ENCODE results near the gene TMEM254.
"Not testable (repeated sequence)": the region's sequence is repeated elsewhere in the genome, so short reads cannot be mapped to it uniquely, and the experiment has no call there.

TMEM254 gene

DNA sequence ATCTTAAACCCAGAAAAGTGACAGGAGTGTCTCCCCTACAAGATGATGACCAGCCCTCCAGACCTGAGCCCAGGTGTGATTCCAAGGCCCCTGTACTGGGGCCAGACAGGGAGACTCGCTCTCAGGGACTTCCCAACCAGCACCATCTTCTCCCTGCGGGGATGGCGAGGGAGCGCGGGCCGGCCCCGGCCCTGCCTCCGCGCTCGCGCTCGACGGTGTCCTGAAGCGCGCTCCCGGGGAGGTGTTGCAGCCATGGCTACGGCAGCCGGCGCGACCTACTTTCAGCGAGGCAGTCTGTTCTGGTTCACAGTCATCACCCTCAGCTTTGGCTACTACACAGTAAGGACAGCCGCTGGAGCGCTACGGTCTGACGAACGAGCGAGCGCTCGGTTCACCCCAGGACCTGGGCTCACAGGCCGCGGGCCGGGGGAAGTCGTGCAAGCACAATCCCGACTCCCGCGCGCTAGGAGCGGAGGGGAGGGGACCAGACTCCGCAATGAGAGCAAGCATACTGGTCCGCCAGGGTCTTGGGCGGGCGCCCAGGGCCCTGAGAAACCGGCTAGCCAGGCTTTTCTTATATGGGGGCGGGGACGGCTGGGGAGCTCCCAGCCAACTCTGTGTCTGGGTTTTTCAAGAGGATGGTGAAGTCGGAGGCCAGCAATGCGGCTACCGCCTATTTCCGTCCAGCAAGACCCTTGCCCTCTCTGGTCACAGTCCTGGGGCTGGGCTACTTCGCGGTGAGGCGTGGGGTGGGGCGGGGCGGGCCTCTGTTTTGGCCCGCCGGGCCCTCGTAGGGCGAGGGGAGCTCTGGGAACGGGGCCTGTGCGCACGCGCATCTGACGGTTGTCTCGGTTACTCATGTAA is at the start of gene TMEM254:
Gene TMEM254, plus strand, starts transcription at position 218 of the 864 bp plus-strand sequence. Its CDS starts 35 bp downstream, at position 253.
- DNase-seq (ENCODE audit: low spot score): peak; percentile 79

GRCh38 chr10:80029205-80029604 is 49.3 kb upstream of the TMEM254 start:
- peak; percentile 41 for DNase-seq (ENCODE audit: low spot score)

DNA sequence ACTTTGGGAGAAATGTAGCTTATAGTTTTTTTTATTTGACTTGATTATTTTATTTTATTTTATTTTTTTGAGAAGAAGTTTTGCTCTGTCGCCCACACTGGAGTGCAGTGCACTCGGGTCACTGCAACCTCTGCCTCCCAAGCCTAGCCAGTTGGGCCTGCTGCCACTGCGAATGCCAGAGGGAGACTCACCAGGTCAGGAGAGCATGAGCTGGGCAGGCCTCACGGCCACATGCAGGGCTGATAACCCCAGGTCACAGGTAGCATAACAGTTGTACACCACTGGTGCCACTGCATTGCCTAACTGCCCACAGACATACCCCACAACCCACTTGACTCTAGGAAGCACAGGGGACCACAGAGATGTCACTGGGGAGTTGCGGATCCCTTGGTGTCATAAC is 48.6 kb upstream of the TMEM254 start:
- not testable (repeated sequence) for DNase-seq (ENCODE audit: low spot score)

DNA sequence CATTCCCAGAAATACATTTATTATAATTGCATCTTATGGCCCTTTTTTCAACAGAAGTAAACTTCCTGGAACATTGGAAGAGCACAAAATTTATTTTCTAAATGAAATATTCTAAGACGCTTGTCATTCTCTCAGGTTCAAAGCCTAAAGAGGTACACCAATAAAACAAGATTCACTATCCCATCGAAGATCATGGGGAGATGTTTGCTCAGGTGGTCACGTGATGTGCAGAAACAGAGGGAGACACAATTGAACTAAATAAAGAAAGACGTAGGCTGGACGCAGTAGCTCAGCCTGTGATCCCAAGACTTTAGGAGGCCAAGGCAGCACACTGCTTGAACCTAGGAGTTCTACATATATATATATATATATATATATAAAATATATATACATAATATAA is 46.0 kb upstream of the TMEM254 start:
- DNase-seq (ENCODE audit: low spot score): no peak

DNA sequence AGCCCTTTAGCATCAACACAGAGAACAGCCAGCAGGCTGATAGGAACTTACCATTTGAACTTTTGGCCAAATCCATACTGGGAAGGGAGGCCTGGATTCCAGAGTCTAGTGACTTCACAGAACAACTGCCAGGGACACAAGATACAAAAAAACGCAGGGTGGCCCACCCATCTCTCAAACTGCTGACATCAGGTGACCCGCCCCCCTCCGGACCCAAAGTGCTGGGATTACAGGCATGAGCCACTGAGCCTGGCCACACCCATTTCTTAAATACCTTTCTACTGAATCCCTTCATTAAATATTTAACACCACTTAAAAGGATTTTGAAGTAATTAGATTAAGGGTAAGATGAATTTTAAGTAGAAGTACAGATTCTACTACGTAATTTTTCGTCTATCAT is 43.7 kb upstream of the TMEM254 start:
- not testable (repeated sequence) for DNase-seq (ENCODE audit: low spot score)

- DNase-seq (ENCODE audit: low spot score): not testable (repeated sequence)
Observed at GRCh38 chr10:80035430-80035829, 43.0 kb upstream of the TMEM254 start.

- DNase-seq (ENCODE audit: low spot score): not testable (repeated sequence)
Observed at GRCh38 chr10:80036921-80037500, 41.5 kb upstream of the TMEM254 start.

- DNase-seq (ENCODE audit: low spot score): not testable (repeated sequence)
Observed at GRCh38 chr10:80038226-80038625, 40.2 kb upstream of the TMEM254 start.

GRCh38 chr10:80041162-80041561 is 37.3 kb upstream of the TMEM254 start:
- no peak for DNase-seq (ENCODE audit: low spot score)

- DNase-seq (ENCODE audit: low spot score): not testable (repeated sequence)
Observed at GRCh38 chr10:80044935-80045334, 33.5 kb upstream of the TMEM254 start.

DNA sequence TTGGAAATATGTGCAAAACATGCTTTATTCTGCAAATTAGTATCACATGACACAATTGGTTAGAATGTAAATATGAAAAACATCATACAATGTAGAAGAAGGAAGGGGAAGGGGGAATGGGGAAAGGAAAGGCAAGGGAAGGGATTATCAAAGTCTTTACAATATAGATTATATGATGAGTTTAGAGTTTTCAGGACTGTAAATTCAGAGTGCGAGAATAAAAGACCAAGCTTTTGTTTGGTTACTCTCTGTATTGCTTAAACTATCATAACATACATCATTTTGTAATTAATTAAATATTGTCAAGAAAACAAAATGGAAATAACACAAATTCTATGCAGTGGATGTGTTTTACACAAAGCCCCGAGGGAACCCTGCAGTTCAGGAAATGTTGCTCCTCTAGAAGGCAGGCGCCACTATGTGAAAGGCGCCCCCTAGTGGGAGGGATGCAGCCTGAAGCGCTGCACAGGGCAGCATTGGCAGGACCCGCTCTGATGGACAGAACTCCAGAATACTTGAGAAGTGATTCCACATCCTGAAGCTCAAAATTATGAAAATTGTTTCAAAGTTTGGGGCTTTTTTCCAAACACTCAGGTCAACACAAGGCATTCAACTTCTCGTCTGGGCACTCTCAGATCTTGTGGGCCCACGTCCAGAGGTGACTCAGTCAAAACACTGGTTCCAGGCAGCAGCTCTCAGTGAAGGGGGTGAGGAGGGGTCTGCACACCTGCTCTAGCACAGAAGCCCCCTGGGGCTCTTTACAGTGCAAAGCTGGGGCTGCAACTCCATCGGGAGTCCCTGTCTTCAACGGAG is 31.6 kb upstream of the TMEM254 start:
- peak; percentile 62 for DNase-seq (ENCODE audit: low spot score)

GRCh38 chr10:80050752-80051151 is 27.7 kb upstream of the TMEM254 start:
- no peak for DNase-seq (ENCODE audit: low spot score)

- no peak for DNase-seq (ENCODE audit: low spot score)
Observed at GRCh38 chr10:80051993-80052392, 26.5 kb upstream of the TMEM254 start.

DNA sequence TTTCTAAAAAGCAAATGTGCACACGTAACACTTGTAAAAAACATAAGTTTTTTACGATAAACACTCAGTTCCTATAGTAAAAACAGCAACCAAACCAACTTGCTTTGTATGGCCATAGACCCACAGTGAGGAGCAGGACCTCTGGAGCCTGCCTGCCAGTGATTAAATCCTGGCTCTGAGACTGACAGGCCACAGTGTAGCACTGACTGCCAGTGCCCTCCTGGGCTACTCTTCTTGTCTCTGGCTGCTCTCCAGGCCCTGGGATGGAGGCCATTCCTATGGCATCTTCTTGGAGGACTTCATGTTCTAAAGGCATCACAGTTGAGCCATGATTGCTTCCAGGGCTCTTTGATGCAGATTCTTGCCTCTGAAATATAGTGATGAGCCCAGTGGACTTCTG is 22.7 kb upstream of the TMEM254 start:
- no peak for DNase-seq (ENCODE audit: low spot score)

- no peak for DNase-seq (ENCODE audit: low spot score)
Observed at GRCh38 chr10:80057171-80057570, 21.3 kb upstream of the TMEM254 start.

DNA sequence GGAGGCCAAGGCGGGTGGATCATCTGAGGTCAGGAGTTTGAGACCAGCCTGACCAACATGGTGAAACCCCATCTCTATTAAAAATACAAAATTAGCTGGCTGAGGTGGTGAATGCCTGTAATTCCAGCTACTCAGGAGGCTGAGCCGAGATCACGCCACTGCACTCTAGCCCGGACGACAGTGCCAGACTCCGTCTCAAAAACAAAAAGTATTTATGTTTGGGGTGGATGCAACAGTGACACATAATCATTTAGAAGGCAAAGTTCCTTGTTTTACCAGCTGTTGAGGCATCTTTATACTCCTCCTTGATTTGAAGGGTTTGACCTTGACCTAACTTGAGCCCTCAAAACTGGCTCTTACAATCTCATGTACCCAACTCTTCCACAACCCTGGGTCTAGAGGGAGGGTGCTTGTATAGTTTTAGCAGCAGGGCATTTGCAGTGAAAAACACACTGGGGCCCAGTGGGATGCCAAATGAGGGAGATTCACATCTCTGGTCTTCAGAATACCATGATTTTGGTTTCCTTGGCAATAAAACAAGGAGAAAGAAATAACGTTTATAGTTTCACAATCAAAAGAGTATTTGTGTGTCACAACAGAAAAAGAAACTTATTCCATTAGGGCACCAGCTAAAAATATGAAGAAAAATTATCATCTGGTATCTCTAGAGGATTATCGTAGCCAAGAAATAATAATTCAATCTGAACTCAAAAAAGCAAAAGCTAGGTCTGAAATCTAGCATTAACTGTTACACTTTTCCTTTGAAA is 14.2 kb upstream of the TMEM254 start:
- DNase-seq (ENCODE audit: low spot score): no peak

DNA sequence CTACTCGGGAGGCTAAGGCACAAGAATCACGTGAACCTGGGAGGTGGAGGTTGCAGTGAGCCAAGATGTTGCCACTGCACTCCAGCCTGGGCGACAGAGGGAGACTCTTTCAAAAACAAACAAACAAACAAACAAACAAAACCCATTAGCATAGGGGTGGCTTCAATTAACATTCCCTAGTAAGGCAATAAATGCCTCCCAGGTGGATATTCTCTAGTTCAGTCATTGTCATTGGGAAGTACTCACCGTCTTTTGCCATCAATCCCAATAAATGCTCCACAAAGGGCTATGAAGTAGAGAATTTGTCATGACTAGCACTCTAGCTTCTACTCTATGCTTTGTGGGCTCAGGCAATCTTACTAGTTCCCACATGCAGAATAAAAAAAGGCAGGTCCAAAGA is 11.7 kb upstream of the TMEM254 start:
- no peak for DNase-seq (ENCODE audit: low spot score)

- not testable (repeated sequence) for DNase-seq (ENCODE audit: low spot score)
Observed at GRCh38 chr10:80067821-80068220, 10.6 kb upstream of the TMEM254 start.

- DNase-seq (ENCODE audit: low spot score): no peak
Observed at GRCh38 chr10:80068270-80068669, 10.2 kb upstream of the TMEM254 start.

- DNase-seq (ENCODE audit: low spot score): no peak
Observed at GRCh38 chr10:80070057-80070456, 8.4 kb upstream of the TMEM254 start.

- no peak for DNase-seq (ENCODE audit: low spot score)
Observed at GRCh38 chr10:80072584-80072983, 5.9 kb upstream of the TMEM254 start.

DNA sequence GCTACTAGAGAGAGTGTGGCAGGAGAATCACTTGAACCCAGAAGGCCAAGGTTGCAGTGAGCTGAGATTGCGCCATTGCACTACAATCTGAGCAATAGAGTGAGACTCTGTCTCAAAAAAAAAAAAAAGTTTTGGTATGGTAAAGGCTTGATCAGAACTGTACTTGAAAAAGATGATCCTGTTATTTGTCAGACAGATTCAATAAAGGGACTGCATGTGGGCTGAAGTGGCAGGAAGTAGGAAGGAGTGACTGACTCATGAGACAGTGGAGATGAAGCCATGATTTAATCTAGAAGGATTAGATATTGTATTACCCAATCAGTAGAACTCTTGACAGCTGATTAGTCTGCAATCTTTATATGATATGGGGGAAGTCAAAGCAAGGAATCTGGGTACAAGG is 2.7 kb upstream of the TMEM254 start:
- DNase-seq (ENCODE audit: low spot score): no peak

Measured in NAMALWA (cell line).